Stimulated activated CD8-positive, alpha-beta memory T cell treated with anti-CD3 and anti-CD28 coated beads, Interleukin-2, amount 100 ng/mL, for 48 hours (primary cell): Measurements from ENCODE around the gene YIPF3.

ENCODE experiments used
- DNase-seq, 2 donors: peaks; one replicate each; pipeline ENCODE4 v3.0.0-alpha.2; 2020; ENCODE audit warnings: low read depth in 2 of 2

YIPF3 gene

GRCh38 chr6:43464337-43464736, 52.4 kb downstream of the YIPF3 start:
- no peak for DNase-seq

- no peak for DNase-seq
These were observed 54.8 kb downstream of the YIPF3 start for GRCh38 chr6:43461936-43462335.
